Uterus (tissue), 4 donors: ENCODE data around the gene LPO. TPM values are rescaled to one million over a fixed set of nuclear protein-coding genes. Genes with fewer than 3 reads are reported as not detected.

Experiments
- DNase-seq, 2 donors: peaks; one replicate each; pipeline ENCODE4 v3.0.0-alpha.2; 2019 to 2020
- H3K27ac ChIP-seq, 2 donors: fragments of 200-600 bp; sonication (generic); 1 replicate in 1 of 2; 2 replicates in 1 of 2; pipeline ENCODE4 v1.5.1; 2016 to 2018
- H3K27me3 ChIP-seq, 2 donors: fragments of 200-600 bp; sonication (generic); one replicate each; pipeline ENCODE4 v1.5.1; 2018 to 2019; ENCODE audit warnings: control low read depth in 1 of 2
- H3K36me3 ChIP-seq, 2 donors: fragments of 200-600 bp; sonication (generic); one replicate each; pipeline ENCODE4 v1.5.1; 2019; ENCODE audit warnings: control low read depth in 1 of 2
- H3K4me1 ChIP-seq, 2 donors: fragments of 200-600 bp; sonication (generic); one replicate each; pipeline ENCODE4 v1.5.1; 2018 to 2019; ENCODE audit warnings: control low read depth in 1 of 2
- H3K4me3 ChIP-seq, 2 donors: fragments of 200-600 bp; sonication (generic); 1 replicate in 1 of 2; 2 replicates in 1 of 2; pipeline ENCODE4 v1.5.1; 2018 to 2019; ENCODE audit warnings: mild to moderate bottlenecking in 1 of 2
- H3K9me3 ChIP-seq, 2 donors: fragments of 200-600 bp; sonication (generic); one replicate each; pipeline ENCODE4 v1.5.1; 2019; ENCODE audit warnings: control low read depth in 1 of 2
- CTCF ChIP-seq, 4 experiments: fragments of 200-600 bp in 2 of 4; fragments of 450-650 bp in 2 of 4; sonication (generic) in 2 of 4; IDR thresholded peaks; one replicate each; pipeline ENCODE4 v1.5.1; 2016 to 2019; ENCODE audit warnings: antibody characterized with exemption in 4 of 4, mild to moderate bottlenecking in 2 of 4, moderate library complexity in 1 of 4
- POLR2A ChIP-seq, 2 donors: fragments of 450-650 bp; IDR thresholded peaks; one replicate each; pipeline ENCODE4 v1.6.1; 2016; ENCODE audit warnings: antibody characterized with exemption in 2 of 2, mild to moderate bottlenecking in 1 of 2, moderate library complexity in 1 of 2
- intact Hi-C: fragments of 100-400 bp; cut with DNase I; formaldehyde crosslinking; loops from one replicate; pipeline ENCODE4 v1.15.1; 2023; ENCODE audit warnings: low total_unique reads
- total RNA-seq, 4 donors: library from RNA; depleted of rRNA in 3 of 4; stranded (reverse); fragments of >200 nt in 3 of 4; gene quantifications; one replicate each; pipeline versions ENCODE4 v1.1.0 to v1.2.4, GENCODE V29; 2014 to 2023
- donor health status: DM: yes; HTN: yes; CAD: no.

Gene LPO
- total RNA-seq, 4 donors from 2014 or later, result not detected

DNA sequence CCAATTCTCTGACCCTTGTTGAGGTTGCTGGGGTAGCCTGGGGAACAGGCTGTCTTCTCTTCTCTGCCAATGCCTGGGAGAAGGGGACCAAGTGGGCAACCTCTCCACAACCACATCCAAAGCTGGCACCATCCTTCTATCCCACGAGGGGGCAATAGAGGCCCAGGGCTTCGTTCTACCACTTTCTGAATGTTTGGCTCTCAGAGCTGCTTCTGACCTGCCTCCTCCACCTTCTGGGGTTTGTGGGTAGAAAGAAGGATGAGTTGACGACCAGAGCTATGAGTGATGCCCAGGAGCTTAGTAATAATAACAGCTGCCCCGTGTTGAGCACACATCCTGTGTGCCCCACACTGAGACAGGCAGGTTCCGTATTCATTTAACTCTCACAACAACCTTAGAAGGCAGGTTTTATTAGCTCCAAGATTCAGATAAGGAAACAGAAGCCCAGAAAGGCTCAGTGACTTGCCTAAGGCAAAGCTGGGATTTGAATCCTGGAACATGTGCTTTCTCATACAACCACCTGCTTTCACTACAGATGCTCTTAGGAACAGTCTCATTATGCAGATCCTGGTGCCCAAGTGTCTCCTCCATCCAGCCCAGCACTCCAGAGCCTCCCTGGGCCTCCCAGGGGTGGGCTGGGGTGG, 79.2 kb downstream of the LPO start:
- DNase-seq, result peak; percentile 17 to 22
- intact Hi-C loops, result no loop called here
- H3K27me3 ChIP-seq, result no peaks in the 10 kb centered on the region

GRCh38 chr17:58318065-58318481, 79.7 kb downstream of the LPO start:
- intact Hi-C loops, result no loop called here

More for the DNA sequence above, 79.2 kb downstream of the LPO start:
- no peak overlapping the region for H3K4me3 ChIP-seq
- no peak overlapping the region for H3K27ac ChIP-seq
- peak; percentile 16 to 41 (median 32) for TF ChIP-seq CTCF (IDR thresholded peaks at IDR 0.05)
- TF ChIP-seq POLR2A (IDR thresholded peaks at IDR 0.05), result no peak
- no peaks in the 10 kb centered on the region for H3K9me3 ChIP-seq
- no peaks in the 10 kb centered on the region for H3K36me3 ChIP-seq
- H3K4me1 ChIP-seq, result no peaks in the 10 kb centered on the region

More at GRCh38 chr17:58318065-58318481, 79.7 kb downstream of the LPO start:
- no peak for TF ChIP-seq POLR2A (IDR thresholded peaks at IDR 0.05)
- TF ChIP-seq CTCF (IDR thresholded peaks at IDR 0.05), result no peak
- H3K4me1 ChIP-seq, result no peaks in the 10 kb centered on the region
- peak; percentile 8 to 11 for DNase-seq
- no peaks in the 10 kb centered on the region for H3K36me3 ChIP-seq
- H3K4me3 ChIP-seq, result no peak overlapping the region
- H3K9me3 ChIP-seq, result no peaks in the 10 kb centered on the region
- no peaks in the 10 kb centered on the region for H3K27me3 ChIP-seq
- no peak overlapping the region for H3K27ac ChIP-seq

Other genes starting within 250 kb of the LPO start
- 100 to 1,000 TPM; 116 to 429 (median 147) TPM for gene SRSF1, start 231.3 kb upstream of the LPO start, total RNA-seq
- 10 to 100 TPM in 3 of 4 donors, 1 to 10 TPM in 1; 6.1 to 37.8 (median 23.2) TPM for gene DYNLL2, start 155.2 kb upstream of the LPO start, total RNA-seq
- gene OR4D1, start 90.2 kb upstream of the LPO start, total RNA-seq, result not detected
- gene OR4D2, start 71.6 kb upstream of the LPO start, total RNA-seq, result not detected
- not detected for gene EPX, start 45.9 kb upstream of the LPO start, total RNA-seq
- 10 to 100 TPM in 2 of 4 donors, 1 to 10 TPM in 2; 4.4 to 23.2 (median 12.3) TPM for gene MKS1, start 19.3 kb upstream of the LPO start, total RNA-seq
- gene MPO, start 42.4 kb downstream of the LPO start, total RNA-seq, result 10 to 100 TPM in 1 of 4 donors, under 1 TPM in 1, not detected in 2; 0.79 to 21.7 TPM
- gene TSPOAP1, start 90.2 kb downstream of the LPO start, total RNA-seq, result 10 to 100 TPM in 3 of 4 donors, under 1 TPM in 1; 0.59 to 43.7 (median 32.4) TPM
- gene SUPT4H1, start 113.6 kb downstream of the LPO start, total RNA-seq, result 100 to 1,000 TPM in 2 of 4 donors, 10 to 100 TPM in 2; 31.1 to 267 (median 98.1) TPM
- 1 to 10 TPM in 3 of 4 donors, not detected in 1; 1.5 to 8.5 (median 4.1) TPM for gene RNF43, start 178.9 kb downstream of the LPO start, total RNA-seq
- under 1 TPM in 1 of 4 donors, not detected in 3; 0.90 TPM for gene HSF5, start 249.8 kb downstream of the LPO start, total RNA-seq